Heart left ventricle (tissue), 13 donors: Measurements from ENCODE around the gene PTPRD.

ENCODE experiments used
- CTCF ChIP-seq, 12 donors: fragments of 200-600 bp; sonication (generic) in 4 of 12; IDR thresholded peaks; one replicate each; pipeline versions ENCODE4 v1.5.0 to v1.8.0; 2018 to 2022; ENCODE audit warnings: antibody characterized with exemption in 12 of 12, mild to moderate bottlenecking in 5 of 12
- POLR2A ChIP-seq, 2 donors: fragments of 450-650 bp; IDR thresholded peaks; one replicate each; pipeline ENCODE4 v1.6.1; 2017; ENCODE audit warnings: antibody characterized with exemption in 2 of 2, mild to moderate bottlenecking in 2 of 2, moderate library complexity in 2 of 2
- donor health status: ischemic (EF 13 %, LVEDD 7.1; RV severe dilation, severe dysfunction).
- donor health status: DM: no; HTN: yes; CAD: no.
- donor health status: DM: no; HTN: no; CAD: no.
- donor health status: ischemic (EF 25% LVEDD 6.9; RV normal size, moderate dysfunction).
- donor health status: ischemic (EF 25% LVEDD 5.7; RV mildly dilated, moderate dysfunction).
- donor health status: ischemic (EF 35%, LVEDD 5.7; RV mildly dilated, moderate dysfunction).
- donor health status: nonischemic (EF 11% LVEDD 7.7; RV severe dilation, severe dysfunction).
- donor health status: DM: yes; HTN: yes; CAD: no.
- donor health status: PGD.
- donor health status: ischemic (EF 29% LVEDD 5.4; RV normal size, mild dysfunction).
- donor health status: nonischemic (EF 23%, LVEDD 6.1; RV moderate dilation, normal function).

DNA sequence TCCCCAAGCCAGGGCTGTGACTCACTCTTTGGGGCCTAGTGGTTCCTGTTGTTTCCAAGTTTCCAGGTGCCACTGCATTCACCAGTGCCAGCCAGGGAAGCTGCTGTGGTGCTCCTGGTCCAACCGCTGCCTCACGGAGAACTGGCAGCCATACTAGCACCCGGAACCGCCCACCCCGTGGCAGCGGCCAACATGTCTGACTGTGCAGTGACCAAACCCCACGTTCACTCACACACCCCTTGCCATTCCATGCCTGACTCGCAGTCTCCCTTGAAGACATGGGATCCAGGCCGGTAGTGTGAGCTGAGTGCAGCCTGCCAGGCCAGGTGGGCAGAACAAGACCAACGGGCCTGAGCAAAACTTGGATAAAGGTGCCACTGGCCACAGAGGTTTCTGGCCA lies 1968.2 kb downstream of the PTPRD start:
- TF ChIP-seq CTCF (IDR thresholded peaks at IDR 0.05) (no peak), POLR2A (IDR thresholded peaks at IDR 0.05) (no peak)
